GM12892 (cell line): ENCODE results near the gene AASS.

Experiments used
- POLR2A ChIP-seq: IDR thresholded peaks from 2 replicates; pipeline ENCODE4 v1.6.1; 2011; ENCODE audit warnings: low read depth, low read length, control low read depth
- POLR2AphosphoS5 ChIP-seq: IDR thresholded peaks from 2 replicates; pipeline ENCODE4 v1.6.1; 2011; ENCODE audit warnings: low read depth, low read length, control low read depth

- TF ChIP-seq POLR2A, result no peak
- TF ChIP-seq POLR2AphosphoS5, result no peak
Measured at GRCh38 chr7:122095642-122096041, 48.4 kb downstream of the AASS start.
